Measurements from ENCODE around the gene KMT5B. TPM values are rescaled to one million over a fixed set of nuclear protein-coding genes. Genes with fewer than 3 reads are reported as not detected.

The KMT5B gene
- total and polyA plus RNA-seq, 2 of the 4 experiments (the other 2 are of a cell fraction) = 11.2 to 13.4 TPM

- ChIA-PET CTCF (interaction anchor here (1.0 kb wide), 1 partner anchor 10 kb away, joined by 3 read pairs; no protein-coding TSS in a partner anchor), POLR2A (ENCODE audit: unreplicated experiment) (no interaction called here)
- no peak overlapping the region for H3K9ac ChIP-seq (ENCODE audit: low read depth, low read length)
- no peak overlapping the region for H3K14ac ChIP-seq (replicated peaks; ENCODE audit: low read depth, low read length)
- dilution Hi-C loops (cut with HindIII; ENCODE audit: low sequenced_read_pairs, unreplicated experiment) = no loop called here
- in situ Hi-C loops (cut with MboI; ENCODE audit: low sequenced_read_pairs) = no loop called here
- TF ChIP-seq USF2 (IDR thresholded peaks at IDR 0.05; ENCODE audit: low read depth, low read length) (no peak), RCOR1 (IDR thresholded peaks at IDR 0.05; ENCODE audit: insufficient replicate concordance, low read length) (no peak), CEBPB (IDR thresholded peaks at IDR 0.05; ENCODE audit: low read depth, low read length) (peak; percentile 27; the same call in 1 of the 2 replicates)
- no TSS peak for BruUV-seq (replicated peaks)
- H4K20me1 ChIP-seq (ENCODE audit: insufficient read depth, low read length) = no peaks in the 10 kb centered on the region
- DNase-seq (peak; percentile 57), ATAC-seq (ENCODE audit: low read depth) (peak; percentile 59; the same call in 1 of the 2 replicates)
- peaks cover 3% of the 10 kb centered on the region; the same call in 1 of the 2 replicates for H3K9me1 ChIP-seq (ENCODE audit: insufficient read depth, low read length)
- no peak overlapping the region for H3K4me3 ChIP-seq (ENCODE audit: insufficient read depth, low read depth, low read length)
- peaks cover 4% of the 10 kb centered on the region; the same call in 1 of the 2 replicates for H3K4me1 ChIP-seq (ENCODE audit: control insufficient read depth, insufficient read depth, low read length)
- no CpG with 5 or more reads among the region's 7 CpGs for WGBS, 2 experiments (ENCODE audit: extremely low coverage in 2 of 2, insufficient read length in 1 of 2)
- no peaks in the 10 kb centered on the region; the same call in 1 of the 2 replicates for H3K27me3 ChIP-seq (ENCODE audit: control insufficient read depth, insufficient read depth, low read length)
- no peak overlapping the region for H2BK120ac ChIP-seq (ENCODE audit: low read depth, low read length)
- H3K79me1 ChIP-seq (ENCODE audit: low read depth in 1 of 2, low read length in 2 of 2) = no peaks in the 10 kb centered on the region
- H2BK20ac ChIP-seq (ENCODE audit: low read depth, low read length) = no peak overlapping the region
- H2AK5ac ChIP-seq (ENCODE audit: low read depth, low read length) = no peak overlapping the region
- H2BK15ac ChIP-seq (ENCODE audit: low read depth, low read length) = no peak overlapping the region
- no peak overlapping the region for H3K4me2 ChIP-seq (ENCODE audit: low read depth, low read length)
- H4K8ac ChIP-seq (ENCODE audit: low read depth in 2 of 2, low read length in 2 of 2) = no peak overlapping the region
- H3K56ac ChIP-seq (ENCODE audit: extremely low read depth, insufficient read depth, low read length) = no peak overlapping the region
- no peak overlapping the region for H4K91ac ChIP-seq (ENCODE audit: insufficient read depth, low read depth, low read length)
- no peak overlapping the region for H2AK9ac ChIP-seq (replicated peaks; ENCODE audit: low read depth, low read length, poor library complexity)
- intact Hi-C loops (cut with micrococcal nuclease) = no loop called here
- H4K5ac ChIP-seq (ENCODE audit: low read depth, low read length) = no peak overlapping the region
- no peak overlapping the region for H3K23ac ChIP-seq (ENCODE audit: low read depth, low read length)
- 0 out of 2 replicates have a peak, but pooled peaks cover under 1% of the 10 kb centered on the region for H3K36me3 ChIP-seq (ENCODE audit: control insufficient read depth, insufficient read depth, low read length)
- no peak overlapping the region for H3K4ac ChIP-seq (ENCODE audit: low read depth, low read length)
- no peak overlapping the region for H2AFZ ChIP-seq (replicated peaks; ENCODE audit: low read length, poor library complexity)
- no peak overlapping the region for H3K18ac ChIP-seq (ENCODE audit: low read depth, low read length)
- H2BK5ac ChIP-seq (ENCODE audit: low read depth, low read length, poor library complexity, severe bottlenecking) = no peak overlapping the region
- no peaks in the 10 kb centered on the region for H3K9me3 ChIP-seq (ENCODE audit: control insufficient read depth, insufficient read depth, low read length)
- no peak overlapping the region for H3K27ac ChIP-seq (ENCODE audit: insufficient read depth, low read length)
Measured at GRCh38 chr11:68150037-68150436, 63.1 kb downstream of the KMT5B start.

Data from IMR-90 (cell line).